SK-N-SH treated with all-trans-retinoic acid at 6 μM for 48 hours (cell line): ENCODE measurements around the gene OR7D2.

Experiments used
- ARNTL ChIP-seq: fragments of 450-650 bp; formaldehyde crosslinking; IDR thresholded peaks from 2 replicates; pipeline ENCODE4 v1.5.0; 2020; ENCODE audit warnings: low read depth, mild to moderate bottlenecking, moderate library complexity, borderline replicate concordance
- CSRNP3 ChIP-seq: fragments of 250-450 bp; sonication (Bioruptor Pico); IDR thresholded peaks from 2 replicates; pipeline ENCODE4 v1.5.1; 2021; ENCODE audit warnings: mild to moderate bottlenecking, moderate library complexity
- ZC3H10 ChIP-seq: fragments of 250-450 bp; sonication (Bioruptor Pico); IDR thresholded peaks from 2 replicates; pipeline ENCODE4 v1.5.1; 2021; ENCODE audit warnings: mild to moderate bottlenecking, moderate library complexity
- TF ChIP-seq, protein P1 (sequence below): fragments of 250-450 bp; sonication (Bioruptor Pico); IDR thresholded peaks from 2 replicates; pipeline ENCODE4 v1.5.1; 2020; ENCODE audit warnings: low read depth, mild to moderate bottlenecking, moderate library complexity

GRCh38 chr19:9178901-9179300 is at the start of gene OR7D2:
- TF ChIP-seq CSRNP3 = no peak
- TF ChIP-seq, protein P1, sequence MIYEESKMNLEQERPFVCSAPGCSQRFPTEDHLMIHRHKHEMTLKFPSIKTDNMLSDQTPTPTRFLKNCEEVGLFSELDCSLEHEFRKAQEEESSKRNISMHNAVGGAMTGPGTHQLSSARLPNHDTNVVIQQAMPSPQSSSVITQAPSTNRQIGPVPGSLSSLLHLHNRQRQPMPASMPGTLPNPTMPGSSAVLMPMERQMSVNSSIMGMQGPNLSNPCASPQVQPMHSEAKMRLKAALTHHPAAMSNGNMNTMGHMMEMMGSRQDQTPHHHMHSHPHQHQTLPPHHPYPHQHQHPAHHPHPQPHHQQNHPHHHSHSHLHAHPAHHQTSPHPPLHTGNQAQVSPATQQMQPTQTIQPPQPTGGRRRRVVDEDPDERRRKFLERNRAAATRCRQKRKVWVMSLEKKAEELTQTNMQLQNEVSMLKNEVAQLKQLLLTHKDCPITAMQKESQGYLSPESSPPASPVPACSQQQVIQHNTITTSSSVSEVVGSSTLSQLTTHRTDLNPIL (CRISPR knock-in tag) = no peak
- no peak for TF ChIP-seq ZC3H10 (CRISPR knock-in tag)
- no peak for TF ChIP-seq ARNTL
